Kidney capillary endothelial cell (primary cell): ENCODE measurements around the gene KIF19.

ENCODE experiments used
- DNase-seq: peaks from one replicate; pipeline ENCODE4 v3.0.0-alpha.2; 2018; ENCODE audit warnings: low spot score

Gene KIF19

GRCh38 chr17:74340470-74341023 is 14.5 kb downstream of the KIF19 start:
- DNase-seq = no peak

DNA sequence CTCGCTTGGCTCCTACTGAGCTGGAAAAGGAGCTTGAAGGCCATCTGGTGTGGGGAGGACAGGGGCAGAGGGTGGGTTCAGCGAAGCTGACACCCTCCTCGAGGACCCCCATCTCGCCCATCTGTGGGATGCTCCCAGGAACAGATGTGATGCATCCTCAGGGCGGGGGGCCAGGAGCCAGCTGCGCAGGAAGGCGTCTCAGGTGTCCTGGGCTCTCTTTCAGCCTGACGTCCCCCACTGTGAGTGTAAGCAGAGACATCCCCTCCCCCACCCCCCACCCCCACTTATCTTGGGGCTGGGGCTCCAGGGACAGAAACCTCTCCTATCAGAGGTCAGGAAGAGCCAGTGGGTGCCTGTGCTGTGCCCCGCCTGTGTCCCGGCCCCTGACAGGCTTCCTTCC is 16.2 kb downstream of the KIF19 start:
- DNase-seq = no peak

DNA sequence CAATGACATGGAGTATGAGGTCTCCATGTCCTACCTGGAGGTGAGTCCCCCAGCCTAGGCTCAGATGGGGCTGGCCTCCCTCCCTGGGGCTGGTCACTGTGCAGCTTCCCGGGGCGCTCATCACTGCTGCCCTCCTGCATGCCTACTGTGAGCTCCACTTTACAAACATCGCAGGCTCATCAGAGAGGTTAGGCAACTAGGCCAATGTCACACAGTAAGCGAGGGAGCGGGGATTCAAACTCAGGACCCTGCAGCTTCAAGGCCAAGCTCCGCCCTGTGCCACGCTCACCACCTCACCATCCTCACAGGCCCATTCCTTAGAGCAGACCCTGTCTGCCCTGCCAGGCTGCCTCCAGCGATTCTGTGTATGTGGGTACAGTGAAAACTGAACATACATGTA is 17.1 kb downstream of the KIF19 start:
- no peak for DNase-seq

GRCh38 chr17:74343526-74344284 is 17.7 kb downstream of the KIF19 start:
- DNase-seq = peak; percentile 38

- no peak for DNase-seq
Measured at GRCh38 chr17:74344658-74345057, 18.6 kb downstream of the KIF19 start.

- DNase-seq = peak; percentile 89
Measured at GRCh38 chr17:74345433-74346241, 19.6 kb downstream of the KIF19 start.

DNA sequence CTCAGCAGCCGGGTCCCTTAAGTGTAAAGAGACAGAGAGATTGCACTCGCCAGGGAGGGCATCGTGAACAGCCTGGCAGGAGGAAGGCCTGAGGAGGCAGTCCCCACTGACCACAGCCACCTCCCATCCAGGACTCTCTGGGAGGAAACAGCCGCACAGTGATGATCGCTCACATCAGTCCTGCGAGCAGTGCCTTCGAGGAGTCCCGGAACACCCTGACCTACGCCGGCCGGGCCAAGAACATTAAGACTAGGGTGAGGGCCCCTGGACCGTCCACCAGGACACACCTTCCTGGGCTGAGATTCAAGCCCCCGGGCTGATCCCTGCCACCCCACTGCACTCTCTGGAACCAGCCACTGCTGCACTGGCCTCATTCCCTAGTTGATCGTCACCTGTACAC is 21.6 kb downstream of the KIF19 start:
- DNase-seq = no peak

GRCh38 chr17:74349120-74349519 is 23.1 kb downstream of the KIF19 start:
- no peak for DNase-seq

DNA sequence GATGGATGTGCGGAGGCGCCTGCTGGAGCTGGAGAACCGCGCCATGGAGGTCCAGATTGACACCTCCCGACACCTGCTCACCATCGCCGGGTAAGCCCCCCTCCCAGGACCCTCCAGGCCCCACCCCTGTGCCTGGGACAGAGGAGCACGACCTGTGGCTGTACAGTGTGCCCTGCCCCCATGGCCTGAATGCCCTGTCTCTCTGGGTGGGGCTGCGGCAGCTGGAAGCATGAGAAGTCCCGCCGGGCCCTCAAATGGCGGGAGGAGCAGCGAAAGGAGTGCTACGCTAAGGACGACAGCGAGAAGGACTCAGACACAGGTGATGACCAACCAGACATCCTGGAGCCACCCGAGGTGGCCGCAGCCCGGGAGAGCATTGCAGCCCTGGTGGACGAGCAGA is 24.5 kb downstream of the KIF19 start:
- DNase-seq = no peak

DNA sequence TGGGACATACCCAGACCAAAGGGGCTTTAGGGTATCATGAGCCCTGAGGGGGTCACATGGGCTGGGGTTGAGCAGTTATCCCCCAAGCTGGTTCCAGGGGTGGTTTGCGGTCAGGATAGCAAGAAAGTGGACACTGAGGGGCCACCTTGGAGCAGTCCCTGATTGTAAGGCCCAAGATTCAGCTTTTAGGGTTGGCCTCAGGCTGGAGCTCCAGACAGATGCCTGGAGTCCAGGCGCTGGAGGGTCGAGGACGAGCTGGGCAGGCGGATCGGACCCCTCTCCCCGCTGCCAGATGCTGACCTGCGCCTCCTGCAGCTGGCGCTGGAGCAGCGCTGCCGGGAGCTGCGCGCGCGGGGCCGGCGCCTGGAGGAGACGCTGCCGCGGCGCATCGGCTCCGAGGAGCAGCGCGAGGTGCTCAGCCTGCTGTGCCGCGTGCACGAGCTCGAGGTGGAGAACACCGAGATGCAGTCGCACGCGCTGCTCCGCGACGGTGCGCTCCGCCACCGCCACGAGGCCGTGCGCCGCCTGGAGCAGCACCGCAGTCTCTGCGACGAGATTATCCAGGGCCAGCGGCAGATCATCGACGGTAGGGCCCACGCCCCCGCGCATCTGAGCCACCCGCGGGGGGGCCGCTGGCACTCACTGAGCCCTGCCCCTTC is 25.7 kb downstream of the KIF19 start:
- DNase-seq = peak; percentile 35

GRCh38 chr17:74353446-74354060 is 27.5 kb downstream of the KIF19 start:
- DNase-seq = no peak

DNA sequence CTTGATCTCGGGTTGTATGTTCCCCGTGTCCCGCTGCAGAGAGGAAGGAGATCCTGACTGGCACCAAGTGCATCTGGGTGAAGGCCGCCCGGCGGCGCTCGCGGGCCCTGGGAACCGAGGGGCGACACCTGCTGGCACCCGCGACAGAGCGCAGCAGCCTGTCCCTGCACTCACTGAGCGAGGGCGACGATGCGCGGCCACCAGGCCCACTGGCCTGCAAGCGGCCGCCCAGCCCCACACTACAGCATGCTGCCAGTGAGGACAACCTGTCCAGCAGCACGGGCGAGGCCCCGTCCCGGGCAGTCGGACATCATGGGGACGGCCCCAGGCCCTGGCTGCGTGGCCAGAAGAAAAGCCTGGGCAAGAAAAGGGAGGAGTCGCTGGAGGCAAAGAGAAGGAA is 28.1 kb downstream of the KIF19 start:
- DNase-seq = peak; percentile 65

- DNase-seq = no peak
Measured at GRCh38 chr17:74354561-74354960, 28.5 kb downstream of the KIF19 start.

DNA sequence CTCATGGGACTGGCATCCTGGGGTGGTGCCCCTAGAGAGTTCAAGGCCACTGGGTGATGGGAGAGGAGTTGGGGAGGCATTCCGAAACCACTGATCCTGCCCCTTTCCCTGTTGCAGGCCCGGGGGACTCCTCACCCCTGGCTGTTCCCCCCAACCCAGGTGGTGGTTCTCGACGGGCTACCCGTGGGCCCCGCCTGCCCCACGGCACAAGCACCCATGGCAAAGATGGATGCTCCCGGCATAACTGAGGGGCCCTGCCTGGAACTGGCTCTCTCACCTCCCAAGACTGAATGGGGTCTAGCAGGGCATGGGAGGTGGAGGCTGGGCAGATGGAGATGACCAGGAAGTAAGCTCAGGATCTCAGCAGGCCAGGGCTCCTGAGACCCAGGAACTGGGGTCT is 29.0 kb downstream of the KIF19 start:
- DNase-seq = no peak

DNA sequence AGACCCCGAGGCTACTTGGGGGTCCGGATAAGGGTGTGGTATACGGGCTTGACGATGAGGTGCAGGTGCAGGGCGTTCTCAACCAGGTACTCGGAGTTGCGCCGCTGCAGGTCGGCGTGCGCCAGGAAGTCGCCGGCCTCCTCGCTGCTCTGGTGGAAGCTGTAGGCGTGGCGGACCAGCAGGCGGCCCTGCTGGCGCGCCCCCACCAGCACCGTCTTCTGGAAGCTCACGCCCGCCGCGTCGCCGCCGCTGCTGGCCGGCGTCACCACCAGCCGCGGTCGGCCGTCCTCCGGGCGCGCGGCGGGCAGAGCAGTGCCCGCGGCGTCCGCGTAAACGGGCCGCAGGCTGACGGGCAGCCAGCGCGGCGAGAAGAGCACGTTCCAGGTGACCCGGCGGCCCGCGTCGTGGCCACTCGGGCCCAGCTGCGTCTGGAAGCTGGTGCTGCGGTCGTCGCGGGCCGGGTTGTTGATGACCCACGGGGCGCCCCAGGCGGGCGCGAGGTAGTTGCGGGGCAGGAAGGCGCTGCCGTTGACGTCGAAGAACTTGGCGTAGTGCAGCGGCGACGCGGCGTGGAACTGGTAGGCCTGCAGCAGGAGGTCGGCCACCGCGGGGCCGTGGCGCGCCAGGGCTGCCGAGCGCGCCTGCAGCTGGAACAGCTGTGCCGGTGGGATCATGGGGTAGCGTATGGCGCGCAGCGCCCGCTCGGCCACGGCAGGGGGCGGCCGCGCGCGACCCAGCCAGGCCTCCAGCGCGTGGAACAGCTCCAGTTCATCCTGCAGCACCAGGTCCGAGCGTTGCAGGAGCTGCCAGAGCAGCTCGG is 30.8 kb downstream of the KIF19 start:
- peak; percentile 48 for DNase-seq

DNA sequence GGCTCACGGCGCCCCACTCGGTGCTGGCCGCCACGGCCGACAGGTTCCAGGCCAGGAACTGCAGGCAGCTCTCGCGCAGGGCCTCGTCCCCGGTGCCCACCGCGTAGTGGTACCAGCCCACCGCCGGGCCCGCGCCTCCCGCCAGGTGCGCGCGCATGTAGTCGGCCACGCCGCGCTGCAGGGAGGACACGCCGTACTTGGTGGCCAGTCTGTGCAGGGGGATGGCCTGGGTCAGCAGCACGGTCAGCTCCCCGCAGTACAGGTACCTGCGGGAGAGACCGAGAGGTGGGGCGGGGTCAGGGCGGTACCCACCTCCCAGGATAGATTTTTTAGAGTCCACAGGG is 31.4 kb downstream of the KIF19 start:
- no peak for DNase-seq

- DNase-seq = no peak
Measured at GRCh38 chr17:74358697-74359096, 32.7 kb downstream of the KIF19 start.

DNA sequence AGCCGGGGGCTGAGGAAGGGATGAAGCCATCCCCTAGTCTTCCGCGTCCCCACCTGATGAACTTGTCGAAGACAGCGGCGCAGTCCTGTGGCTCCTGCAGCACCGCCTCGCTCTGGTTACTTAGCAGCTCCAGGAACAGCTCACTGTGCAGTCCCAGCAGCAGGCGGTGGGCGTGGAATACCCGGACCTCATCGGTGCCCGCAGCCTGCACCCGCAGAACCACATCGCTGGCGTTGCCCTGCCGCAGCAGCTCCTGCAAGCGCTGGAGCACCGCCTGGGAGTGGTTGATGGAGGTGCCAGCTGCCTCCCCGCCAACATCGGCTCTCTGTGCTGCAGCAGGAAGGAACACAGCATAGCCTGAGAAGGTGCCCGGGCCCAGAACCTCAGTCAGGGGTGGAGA is 33.9 kb downstream of the KIF19 start:
- no peak for DNase-seq

DNA sequence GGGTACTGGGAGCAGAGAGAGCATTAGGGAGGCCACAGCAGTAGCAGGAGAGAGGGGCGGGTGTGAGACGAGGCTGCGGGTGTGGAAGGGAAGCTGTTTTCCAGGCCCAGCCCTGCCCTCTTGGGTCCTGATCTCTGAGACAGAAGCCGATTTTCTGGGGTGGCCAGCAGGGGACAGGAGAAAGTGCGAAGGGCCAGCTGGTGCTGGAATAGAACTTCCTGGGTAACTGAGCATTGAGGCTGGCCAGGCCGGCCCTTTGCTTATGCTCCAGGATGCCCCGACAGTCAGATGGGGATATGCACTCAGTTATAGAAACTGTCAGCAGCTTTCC is 34.8 kb downstream of the KIF19 start:
- no peak for DNase-seq

GRCh38 chr17:74361230-74362068 is 35.4 kb downstream of the KIF19 start, which contains the start of gene BTBD17:
Gene BTBD17, minus strand, starts transcription at chr17:74361868. Its CDS starts 49 bp downstream, at chr17:74361819.
- peak; percentile 38 for DNase-seq

DNA sequence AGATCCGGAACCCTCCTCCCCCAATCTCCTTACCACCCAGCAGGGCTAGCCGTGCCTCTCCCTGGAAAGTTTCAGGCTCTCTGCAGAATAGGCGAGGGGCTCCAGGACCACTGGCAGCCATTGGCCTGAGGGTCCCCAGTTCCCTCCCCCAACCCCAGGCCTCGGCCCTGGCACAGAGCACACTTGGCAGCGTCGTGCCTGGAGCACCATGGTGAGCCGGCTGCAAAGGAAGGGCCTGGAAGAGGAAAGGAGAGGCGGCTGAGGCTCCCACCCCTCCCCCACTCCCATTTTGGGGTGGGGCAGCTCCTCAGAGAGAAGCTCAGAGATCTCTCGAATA is 36.0 kb downstream of the KIF19 start:
- DNase-seq = no peak
